Loucy (cell line): Measurements from ENCODE around the gene GRP.
A peak's percentile ranks its signal among the peaks of the same experiment; 100 is the strongest.
"Not testable (repeated sequence)": the region's sequence is repeated elsewhere in the genome, so short reads cannot be mapped to it uniquely, and the experiment has no call there.

Source experiments
- H2AFZ ChIP-seq: fragments of 200-600 bp; sonication (generic); 2 replicates; pipeline ENCODE4 v1.6.0; 2016; ENCODE audit warnings: antibody characterized with exemption, mild to moderate bottlenecking, low read length, moderate library complexity
- H3F3A ChIP-seq: fragments of 200-600 bp; 2 replicates; pipeline ENCODE4 v1.6.0; 2016; ENCODE audit warnings: antibody characterized with exemption, low read depth, mild to moderate bottlenecking
- H3K27me3 ChIP-seq: fragments of 200-600 bp; sonication (generic); 2 replicates; pipeline ENCODE4 v1.6.1; 2014; ENCODE audit warnings: low read length, mild to moderate bottlenecking; ENCODE audit not compliant: insufficient read depth, poor library complexity, severe bottlenecking
- H3K36me3 ChIP-seq: fragments of 200-600 bp; sonication (generic); 2 replicates; pipeline ENCODE4 v1.6.1; 2016; ENCODE audit warnings: low read length; ENCODE audit not compliant: insufficient read depth
- H3K4me1 ChIP-seq: fragments of 200-600 bp; sonication (generic); 2 replicates; pipeline ENCODE4 v1.5.1; 2014; ENCODE audit warnings: low read length, mild to moderate bottlenecking; ENCODE audit not compliant: insufficient read depth, poor library complexity, severe bottlenecking
- H3K4me2 ChIP-seq: fragments of 200-600 bp; sonication (generic); 2 replicates; pipeline ENCODE4 v1.6.0; 2014; ENCODE audit warnings: antibody characterized with exemption, low read length, low read depth, mild to moderate bottlenecking; ENCODE audit not compliant: poor library complexity, severe bottlenecking
- H3K4me3 ChIP-seq: fragments of 200-600 bp; sonication (generic); 2 replicates; pipeline ENCODE4 v1.5.1; 2014; ENCODE audit warnings: low read length, mild to moderate bottlenecking, mixed read lengths; ENCODE audit not compliant: poor library complexity, severe bottlenecking
- H3K79me2 ChIP-seq: fragments of 200-600 bp; sonication (generic); 2 replicates; pipeline ENCODE4 v1.6.1; 2014; ENCODE audit warnings: low read length; ENCODE audit not compliant: insufficient read depth
- H3K9ac ChIP-seq: fragments of 200-600 bp; sonication (generic); 2 replicates; pipeline ENCODE4 v1.6.0; 2014; ENCODE audit warnings: mild to moderate bottlenecking, low read depth, low read length, moderate library complexity; ENCODE audit not compliant: poor library complexity, severe bottlenecking
- H3K9me2 ChIP-seq: fragments of 200-600 bp; sonication (generic); replicated peaks from 2 replicates; pipeline ENCODE4 v1.6.1; 2016; ENCODE audit warnings: low read depth, low read length, mixed read lengths
- H3K9me3 ChIP-seq: fragments of 200-600 bp; sonication (generic); 2 replicates; pipeline ENCODE4 v1.6.1; 2014; ENCODE audit warnings: mild to moderate bottlenecking, antibody characterized with exemption, low read length, low read depth; ENCODE audit not compliant: insufficient read depth
- H4K20me1 ChIP-seq: fragments of 200-600 bp; sonication (generic); 2 replicates; pipeline ENCODE4 v1.6.0; 2014; ENCODE audit warnings: antibody characterized with exemption, low read length, mild to moderate bottlenecking; ENCODE audit not compliant: insufficient read depth, poor library complexity, severe bottlenecking
- EZH2phosphoT487 ChIP-seq: fragments of 200-600 bp; IDR thresholded peaks from 2 replicates; pipeline ENCODE4 v1.6.1; 2018; ENCODE audit warnings: antibody characterized with exemption, mild to moderate bottlenecking, moderate library complexity, borderline replicate concordance
- TF ChIP-seq, protein P1 (sequence below): fragments of 200-600 bp; sonication (generic); conservative IDR thresholded peaks from 2 replicates; pipeline ENCODE4 v1.5.1; 2014; ENCODE audit warnings: mild to moderate bottlenecking, antibody characterized with exemption, low read length

The GRP gene

DNA sequence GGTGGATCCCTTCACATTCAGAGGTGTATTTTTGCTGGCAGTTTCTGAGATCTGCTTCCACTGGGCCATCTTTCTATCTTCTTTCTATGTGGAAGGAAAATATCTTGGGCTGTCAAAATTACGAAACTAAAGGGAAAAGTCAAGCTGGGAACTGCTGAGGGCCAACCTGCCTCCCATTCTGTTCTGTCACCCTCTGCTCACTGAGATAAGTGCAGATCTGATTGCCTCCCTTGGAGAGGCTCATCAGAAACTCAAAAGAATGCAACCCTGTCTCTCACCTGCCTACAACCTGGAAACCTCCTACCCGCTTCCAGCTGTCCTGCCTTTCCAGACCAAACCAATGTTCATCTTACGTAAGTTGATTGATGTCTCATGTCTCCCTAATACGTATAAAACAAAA lies 26.8 kb downstream of the GRP start:
- Histone ChIP-seq H3K36me3 (no peaks in the 10 kb centered on the region), H3K27me3 (no peaks in the 10 kb centered on the region), H4K20me1 (no peaks in the 10 kb centered on the region), H2AFZ (no peak overlapping the region), H3K9ac (no peak overlapping the region), H3K4me1 (no peaks in the 10 kb centered on the region), H3K9me2 (no peaks in the 10 kb centered on the region), H3K4me2 (no peak overlapping the region), H3K79me2 (no peaks in the 10 kb centered on the region), H3F3A (no peaks in the 10 kb centered on the region), H3K9me3 (no peaks in the 10 kb centered on the region), H3K4me3 (no peak overlapping the region)
- TF ChIP-seq, protein P1, sequence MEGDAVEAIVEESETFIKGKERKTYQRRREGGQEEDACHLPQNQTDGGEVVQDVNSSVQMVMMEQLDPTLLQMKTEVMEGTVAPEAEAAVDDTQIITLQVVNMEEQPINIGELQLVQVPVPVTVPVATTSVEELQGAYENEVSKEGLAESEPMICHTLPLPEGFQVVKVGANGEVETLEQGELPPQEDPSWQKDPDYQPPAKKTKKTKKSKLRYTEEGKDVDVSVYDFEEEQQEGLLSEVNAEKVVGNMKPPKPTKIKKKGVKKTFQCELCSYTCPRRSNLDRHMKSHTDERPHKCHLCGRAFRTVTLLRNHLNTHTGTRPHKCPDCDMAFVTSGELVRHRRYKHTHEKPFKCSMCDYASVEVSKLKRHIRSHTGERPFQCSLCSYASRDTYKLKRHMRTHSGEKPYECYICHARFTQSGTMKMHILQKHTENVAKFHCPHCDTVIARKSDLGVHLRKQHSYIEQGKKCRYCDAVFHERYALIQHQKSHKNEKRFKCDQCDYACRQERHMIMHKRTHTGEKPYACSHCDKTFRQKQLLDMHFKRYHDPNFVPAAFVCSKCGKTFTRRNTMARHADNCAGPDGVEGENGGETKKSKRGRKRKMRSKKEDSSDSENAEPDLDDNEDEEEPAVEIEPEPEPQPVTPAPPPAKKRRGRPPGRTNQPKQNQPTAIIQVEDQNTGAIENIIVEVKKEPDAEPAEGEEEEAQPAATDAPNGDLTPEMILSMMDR, result no peak
- no peak for TF ChIP-seq EZH2phosphoT487

DNA sequence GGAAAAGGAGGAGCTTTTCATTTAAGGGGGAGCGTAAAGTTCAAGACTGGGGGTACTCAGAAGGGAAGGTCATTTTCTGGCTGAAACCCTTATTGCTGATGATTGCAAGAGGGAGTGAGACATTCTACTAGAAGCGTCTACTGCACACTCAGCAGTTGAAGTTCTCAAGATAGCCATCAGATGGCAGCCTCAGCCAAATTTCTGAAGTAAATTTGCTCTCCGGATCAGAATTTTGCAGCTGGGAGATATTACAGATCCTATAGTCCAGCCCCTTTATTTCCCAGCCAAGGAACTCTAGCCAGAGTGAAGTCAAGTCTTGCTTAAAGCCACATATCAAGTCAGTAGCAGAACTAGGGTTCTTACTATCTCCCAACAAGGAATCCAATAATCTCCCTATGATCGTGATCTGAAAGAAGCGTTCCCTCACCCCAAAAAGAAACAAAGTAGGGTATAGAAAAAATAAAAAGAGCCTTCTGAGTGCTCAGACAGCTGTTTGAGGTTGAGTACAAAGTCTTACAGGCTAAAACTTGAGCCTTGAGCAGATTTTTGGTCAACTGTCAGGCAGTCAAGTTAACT lies 29.3 kb downstream of the GRP start:
- Histone ChIP-seq H3K27me3 (no peaks in the 10 kb centered on the region), H2AFZ (no peak overlapping the region), H3F3A (no peaks in the 10 kb centered on the region), H3K4me3 (no peak overlapping the region), H3K9me2 (no peaks in the 10 kb centered on the region), H3K4me1 (no peaks in the 10 kb centered on the region), H4K20me1 (no peaks in the 10 kb centered on the region), H3K4me2 (no peak overlapping the region), H3K36me3 (no peaks in the 10 kb centered on the region), H3K9ac (no peak overlapping the region), H3K79me2 (no peaks in the 10 kb centered on the region), H3K9me3 (no peaks in the 10 kb centered on the region)
- TF ChIP-seq EZH2phosphoT487, result no peak
- TF ChIP-seq, protein P1, result peak; percentile 88

DNA sequence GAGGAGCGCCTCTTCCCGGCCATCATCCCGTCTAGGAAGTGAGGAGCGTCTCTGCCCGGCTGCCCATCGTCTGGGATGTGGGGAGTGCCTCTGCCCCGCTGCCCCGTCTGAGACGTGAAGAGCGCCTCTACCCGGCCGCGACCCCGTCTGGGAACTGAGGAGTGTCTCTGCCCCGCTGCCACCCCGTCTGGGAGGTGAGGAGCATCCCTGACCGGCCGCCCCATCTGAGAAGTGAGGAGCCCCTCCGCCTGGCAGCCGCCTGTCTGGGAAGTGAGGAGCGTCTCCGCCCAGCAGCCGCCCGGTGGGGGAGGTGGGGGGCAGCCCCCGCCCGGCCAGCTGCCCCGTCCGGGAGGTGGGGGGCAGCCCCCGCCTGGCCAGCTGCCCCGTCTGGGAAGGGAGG lies 35.5 kb downstream of the GRP start:
- not testable (repeated sequence) for H3K4me2 ChIP-seq

DNA sequence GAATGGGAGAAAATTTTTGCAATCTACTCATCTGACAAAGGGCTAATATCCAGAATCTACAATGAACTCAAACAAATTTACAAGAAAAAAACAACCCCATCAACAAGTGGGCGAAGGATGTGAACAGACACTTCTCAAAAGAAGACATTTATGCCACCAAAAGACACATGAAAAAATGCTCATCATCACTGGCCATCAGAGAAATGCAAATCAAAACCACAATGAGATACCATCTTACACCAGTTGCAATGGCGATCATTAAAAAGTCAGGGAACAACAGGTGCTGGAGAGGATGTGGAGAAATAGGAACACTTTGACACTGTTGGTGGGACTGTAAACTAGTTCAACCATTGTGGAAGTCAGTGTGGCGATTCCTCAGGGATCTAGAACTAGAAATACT lies 41.9 kb downstream of the GRP start:
- H2AFZ ChIP-seq, H3K79me2 ChIP-seq, H3K9me3 ChIP-seq, H3K4me2 ChIP-seq, H3K4me1 ChIP-seq, H3K27me3 ChIP-seq, H3K9ac ChIP-seq, H3K4me3 ChIP-seq, H3K9me2 ChIP-seq, H4K20me1 ChIP-seq, H3F3A ChIP-seq, H3K36me3 ChIP-seq: not testable (repeated sequence)

More for the DNA sequence above, 35.5 kb downstream of the GRP start:
- H3K9ac ChIP-seq, H3K4me3 ChIP-seq, H3K36me3 ChIP-seq, H3K4me1 ChIP-seq, H2AFZ ChIP-seq, H3K27me3 ChIP-seq, H4K20me1 ChIP-seq, H3K79me2 ChIP-seq, H3K9me2 ChIP-seq, H3F3A ChIP-seq, H3K9me3 ChIP-seq: not testable (repeated sequence)

DNA sequence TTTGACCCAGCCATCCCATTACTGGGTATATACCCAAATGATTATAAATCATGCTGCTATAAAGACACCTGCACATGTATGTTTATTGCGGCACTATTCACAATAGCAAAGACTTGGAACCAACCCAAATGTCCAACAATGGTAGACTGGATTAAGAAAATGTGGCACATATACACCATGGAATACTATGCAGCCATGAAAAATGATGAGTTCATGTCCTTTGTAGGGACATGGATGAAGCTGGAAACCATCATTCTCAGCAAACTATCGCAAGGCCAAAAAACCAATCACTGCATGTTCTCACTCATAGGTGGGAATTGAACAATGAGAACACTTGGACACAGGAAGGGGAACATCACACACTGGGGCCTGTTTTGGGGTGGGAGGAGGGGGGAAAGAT lies 42.3 kb downstream of the GRP start:
- not testable (repeated sequence) for H3K4me3 ChIP-seq, H3F3A ChIP-seq, H4K20me1 ChIP-seq, H3K4me1 ChIP-seq, H3K79me2 ChIP-seq, H3K9ac ChIP-seq, H2AFZ ChIP-seq, H3K27me3 ChIP-seq, H3K4me2 ChIP-seq, H3K9me3 ChIP-seq, H3K9me2 ChIP-seq, H3K36me3 ChIP-seq
